Measurements from ENCODE around the gene RANGAP1.
A peak's percentile ranks its signal among the peaks of the same experiment; 100 is the strongest.

The RANGAP1 gene

GRCh38 chr22:41237707-41238569 is 48.0 kb downstream of the RANGAP1 start:
- TF ChIP-seq CTCF (IDR thresholded peaks at IDR 0.05; ENCODE audit: low read depth, low read length, missing control alignments), result peak; percentile 48
- DNase-seq (ENCODE audit: extremely low read depth, low read depth), result no peak
- H3K4me3 ChIP-seq (replicated peaks; ENCODE audit: low read depth, low read length), result 0 out of 2 replicates have a peak overlapping the region, but pooled peaks have one; percentile 11

GRCh38 chr22:41237036-41237706 is 48.8 kb downstream of the RANGAP1 start:
- H3K4me3 ChIP-seq (replicated peaks; ENCODE audit: low read depth, low read length), result 0 out of 2 replicates have a peak overlapping the region, but pooled peaks have one; percentile 11
- DNase-seq (ENCODE audit: extremely low read depth, low read depth), result no peak
- no peak for TF ChIP-seq CTCF (IDR thresholded peaks at IDR 0.05; ENCODE audit: low read depth, low read length, missing control alignments)

- no peak for DNase-seq (ENCODE audit: extremely low read depth, low read depth)
- H3K4me3 ChIP-seq (replicated peaks; ENCODE audit: low read depth, low read length), result no peak overlapping the region
- TF ChIP-seq CTCF (IDR thresholded peaks at IDR 0.05; ENCODE audit: low read depth, low read length, missing control alignments), result no peak
These were observed 50.9 kb downstream of the RANGAP1 start for GRCh38 chr22:41234815-41235695.

GRCh38 chr22:41231369-41231768 is 54.6 kb downstream of the RANGAP1 start:
- H3K4me3 ChIP-seq (replicated peaks; ENCODE audit: low read depth, low read length), result no peak overlapping the region
- TF ChIP-seq CTCF (IDR thresholded peaks at IDR 0.05; ENCODE audit: low read depth, low read length, missing control alignments), result no peak
- no peak for DNase-seq (ENCODE audit: extremely low read depth, low read depth)

GRCh38 chr22:41230401-41230785 is 55.6 kb downstream of the RANGAP1 start:
- no peak overlapping the region for H3K4me3 ChIP-seq (replicated peaks; ENCODE audit: low read depth, low read length)
- no peak for TF ChIP-seq CTCF (IDR thresholded peaks at IDR 0.05; ENCODE audit: low read depth, low read length, missing control alignments)
- DNase-seq (ENCODE audit: extremely low read depth, low read depth), result no peak

GRCh38 chr22:41229730-41230400 is 56.1 kb downstream of the RANGAP1 start:
- no peak for TF ChIP-seq CTCF (IDR thresholded peaks at IDR 0.05; ENCODE audit: low read depth, low read length, missing control alignments)
- DNase-seq (ENCODE audit: extremely low read depth, low read depth), result no peak
- H3K4me3 ChIP-seq (replicated peaks; ENCODE audit: low read depth, low read length), result no peak overlapping the region
